ENCODE measurements around the gene MGARP.

DNA sequence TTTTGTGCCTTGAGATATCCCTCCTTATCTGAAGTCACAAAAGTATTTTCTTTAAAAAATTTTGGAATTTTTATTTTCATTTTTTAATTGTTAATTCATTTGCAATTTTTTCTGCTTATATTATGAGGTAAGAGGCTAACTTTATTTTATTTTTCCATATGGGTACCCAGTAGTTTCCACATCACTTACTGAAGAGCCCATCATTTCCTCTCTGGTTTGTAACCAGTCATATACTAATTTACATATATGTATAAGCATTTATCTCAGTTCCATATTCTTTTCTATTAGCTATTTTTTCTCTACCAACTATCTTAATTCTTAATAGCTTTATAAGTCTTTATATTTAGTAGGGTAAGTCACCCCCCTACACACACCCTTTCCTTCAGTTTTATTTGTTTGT is 27.0 kb downstream of the MGARP start:
- TF ChIP-seq POLR2A (IDR thresholded peaks at IDR 0.05; ENCODE audit: low read depth, low read length) (no peak), POLR2AphosphoS5 (IDR thresholded peaks at IDR 0.05; ENCODE audit: low read depth, low read length) (no peak)
